GM23338 (cell line): ENCODE results near the gene TNC. TPM values are rescaled to one million over a fixed set of nuclear protein-coding genes. Genes with fewer than 3 reads are reported as not detected.

Source experiments
- ATAC-seq: fragments of 200-7000 bp; cut with Tn5 transposase; 3 replicates; pipeline ENCODE4 v1.9.1; 2020
- DNase-seq: peaks from one replicate; pipeline ENCODE4 v3.0.0-alpha.2; 2015; ENCODE audit warnings: low spot score
- H2AFZ ChIP-seq: fragments of 200-600 bp; sonication (generic); 2 replicates; pipeline ENCODE4 v1.8.0; 2016; ENCODE audit warnings: antibody characterized with exemption, mild to moderate bottlenecking, moderate library complexity
- H3F3A ChIP-seq: fragments of 200-600 bp; sonication (generic); replicated peaks from 2 replicates; pipeline ENCODE4 v1.8.0; 2017; ENCODE audit warnings: antibody characterized with exemption, mixed run types, low read depth
- H3K27ac ChIP-seq: fragments of 200-600 bp; sonication (generic); 2 replicates; pipeline ENCODE4 v1.6.1; 2016; ENCODE audit warnings: low read depth
- H3K27me3 ChIP-seq: fragments of 200-600 bp; sonication (generic); 2 replicates; pipeline ENCODE4 v1.8.0; 2016; ENCODE audit warnings: mild to moderate bottlenecking, mixed run types, moderate library complexity; ENCODE audit not compliant: insufficient read depth
- H3K36me3 ChIP-seq: fragments of 200-600 bp; sonication (generic); 2 replicates; pipeline ENCODE4 v1.8.0; 2016; ENCODE audit warnings: mild to moderate bottlenecking; ENCODE audit not compliant: insufficient read depth
- H3K4me1 ChIP-seq: fragments of 200-600 bp; sonication (generic); 2 replicates; pipeline ENCODE4 v1.8.0; 2016; ENCODE audit warnings: mild to moderate bottlenecking, moderate library complexity; ENCODE audit not compliant: insufficient read depth
- H3K4me2 ChIP-seq: fragments of 200-600 bp; sonication (generic); 2 replicates; pipeline ENCODE4 v1.7.1; 2017; ENCODE audit warnings: mixed run types
- H3K4me3 ChIP-seq: fragments of 200-600 bp; sonication (generic); 2 replicates; pipeline ENCODE4 v1.6.1; 2016; ENCODE audit warnings: mixed run types
- H3K79me2 ChIP-seq: fragments of 200-600 bp; sonication (generic); replicated peaks from 2 replicates; pipeline ENCODE4 v1.8.0; 2017; ENCODE audit warnings: mild to moderate bottlenecking; ENCODE audit not compliant: insufficient read depth
- H3K9me2 ChIP-seq: fragments of 200-600 bp; sonication (generic); 2 replicates; pipeline ENCODE4 v1.8.0; 2017; ENCODE audit not compliant: insufficient read depth
- H4K20me1 ChIP-seq: fragments of 200-600 bp; sonication (generic); replicated peaks from 2 replicates; pipeline ENCODE4 v1.8.0; 2017; ENCODE audit warnings: mild to moderate bottlenecking; ENCODE audit not compliant: insufficient read depth
- H3K27ac Mint-ChIP-seq: 2 replicates; pipeline ENCODE4 v1.8.0; 2020; ENCODE audit warnings: inconsistent platforms, mild to moderate bottlenecking, moderate library complexity, mixed read lengths
- H3K27me3 Mint-ChIP-seq: 3 replicates; pipeline ENCODE4 v1.8.0; 2022; ENCODE audit warnings: low read depth, mild to moderate bottlenecking, moderate library complexity, mixed read lengths, inconsistent platforms; ENCODE audit not compliant: insufficient read depth, poor library complexity
- H3K36me3 Mint-ChIP-seq: 3 replicates; pipeline ENCODE4 v1.8.0; 2021; ENCODE audit warnings: low read depth, mild to moderate bottlenecking, inconsistent platforms, moderate library complexity, mixed read lengths
- H3K4me1 Mint-ChIP-seq: 3 replicates; pipeline ENCODE4 v1.8.0; 2020; ENCODE audit warnings: mild to moderate bottlenecking, inconsistent platforms, mixed read lengths
- H3K4me3 Mint-ChIP-seq: 3 replicates; pipeline ENCODE4 v1.8.0; 2021; ENCODE audit warnings: moderate library complexity, mild to moderate bottlenecking, inconsistent platforms, mixed read lengths
- H3K9me3 Mint-ChIP-seq: 3 replicates; pipeline ENCODE4 v1.8.0; 2020; ENCODE audit warnings: moderate library complexity, mild to moderate bottlenecking, inconsistent platforms, mixed read lengths
- CREB1 ChIP-seq: fragments of 250-450 bp; sonication (Bioruptor Pico); IDR thresholded peaks from 2 replicates; pipeline ENCODE4 v1.5.0; 2020; ENCODE audit warnings: low read depth, mild to moderate bottlenecking, moderate library complexity
- CTCF ChIP-seq, 2 experiments: fragments of 200-600 bp in 1 of 2; sonication (generic) in 1 of 2; conservative IDR thresholded peaks; 2 replicates each; pipeline versions ENCODE4 v1.5.1 to v1.6.1; 2016 to 2017; ENCODE audit warnings: antibody characterized with exemption in 2 of 2, low read depth in 2 of 2, mild to moderate bottlenecking in 2 of 2, moderate library complexity in 1 of 2
- ETS1 ChIP-seq: IDR thresholded peaks from 2 replicates; pipeline ENCODE4 v1.6.1; 2016; ENCODE audit warnings: antibody characterized with exemption
- EZH2 ChIP-seq: fragments of 200-600 bp; sonication (generic); IDR thresholded peaks from one replicate; pipeline ENCODE4 v1.8.0; 2017; ENCODE audit warnings: antibody characterized with exemption, mild to moderate bottlenecking, low read depth; ENCODE audit not compliant: unreplicated experiment
- EZH2phosphoT487 ChIP-seq: fragments of 200-600 bp; sonication (generic); IDR thresholded peaks from one replicate; pipeline ENCODE4 v1.8.1; 2018; ENCODE audit warnings: antibody characterized with exemption; ENCODE audit not compliant: unreplicated experiment
- POLR2AphosphoS5 ChIP-seq: IDR thresholded peaks from 2 replicates; pipeline ENCODE4 v1.6.1; 2016; ENCODE audit warnings: antibody characterized with exemption, low read depth
- STAT1 ChIP-seq: IDR thresholded peaks from one replicate; pipeline ENCODE4 v1.6.1; 2016; ENCODE audit warnings: antibody characterized with exemption; ENCODE audit not compliant: unreplicated experiment
- polyA plus RNA-seq: library from polyadenylated mRNA; unstranded; fragments of >200 nt; fragmentation: Nextera tagmentation; extraction: Ambion mirVana; gene quantifications from 2 replicates; pipeline ENCODE4 v1.2.1, GENCODE V29; 2016
- total RNA-seq: library from RNA; depleted of rRNA; stranded (reverse); fragments of >200 nt; shearing (Covaris generic); gene quantifications from 2 replicates; pipeline ENCODE4 v1.2.3, GENCODE V29; 2014

The TNC gene
- total and polyA plus RNA-seq, 2 experiments from 2014 or later = 0.89 to 2.7 TPM

GRCh38 chr9:115143689-115144088 is 25.7 kb upstream of the TNC start:
- no peak overlapping the region for H2AFZ ChIP-seq
- ATAC-seq = no peak
- H3K9me2 ChIP-seq = no peaks in the 10 kb centered on the region; the same call in 1 of the 2 replicates
- no peak overlapping the region for H3K4me2 ChIP-seq
- no peak overlapping the region for H3K4me3 ChIP-seq
- Mint-ChIP-seq H3K4me1 (no peaks in the 10 kb centered on the region), H3K27ac (no peak overlapping the region), H3K36me3 (no peaks in the 10 kb centered on the region), H3K9me3 (no peaks in the 10 kb centered on the region), H3K4me3 (no peak overlapping the region), H3K27me3 (no peaks in the 10 kb centered on the region)
- TF ChIP-seq EZH2phosphoT487 (no peak), POLR2AphosphoS5 (no peak), CTCF (conservative IDR thresholded peaks at IDR 0.05; ENCODE audit: low read depth in 2 of 2) (no peak), CREB1 (CRISPR knock-in tag) (no peak)
- DNase-seq = no peak
- H3F3A ChIP-seq = no peaks in the 10 kb centered on the region
- H4K20me1 ChIP-seq = no peaks in the 10 kb centered on the region
- H3K27me3 ChIP-seq = no peaks in the 10 kb centered on the region
- no peaks in the 10 kb centered on the region for H3K4me1 ChIP-seq
- H3K79me2 ChIP-seq = no peaks in the 10 kb centered on the region
- H3K36me3 ChIP-seq = no peaks in the 10 kb centered on the region
- no peak overlapping the region for H3K27ac ChIP-seq

GRCh38 chr9:115142517-115143270 is 24.7 kb upstream of the TNC start:
- TF ChIP-seq STAT1 = no peak
- TF ChIP-seq EZH2 = no peak
- no peak for TF ChIP-seq ETS1
- Histone ChIP-seq H3K4me2 (no peak overlapping the region), H3K4me1 (no peaks in the 10 kb centered on the region), H3K79me2 (no peaks in the 10 kb centered on the region), H3K4me3 (no peak overlapping the region), H2AFZ (no peak overlapping the region), H3K9me2 (no peaks in the 10 kb centered on the region; the same call in 1 of the 2 replicates), H3K36me3 (no peaks in the 10 kb centered on the region), H3K27ac (no peak overlapping the region), H3F3A (no peaks in the 10 kb centered on the region), H4K20me1 (no peaks in the 10 kb centered on the region), H3K27me3 (no peaks in the 10 kb centered on the region)
- DNase-seq = no peak
- Mint-ChIP-seq H3K9me3 (no peaks in the 10 kb centered on the region), H3K4me1 (no peaks in the 10 kb centered on the region), H3K36me3 (no peaks in the 10 kb centered on the region), H3K4me3 (no peak overlapping the region), H3K27ac (no peak overlapping the region), H3K27me3 (no peaks in the 10 kb centered on the region)
- ATAC-seq = no peak
